H1 (cell line): ENCODE data around the gene PRR7. TPM values are rescaled to one million over a fixed set of nuclear protein-coding genes. Genes with fewer than 3 reads are reported as not detected.

Experiments used
- BACH1 ChIP-seq: IDR thresholded peaks from 2 replicates; pipeline ENCODE4 v1.6.1; 2012; ENCODE audit warnings: low read length, improper control_type of control experiment
- BRCA1 ChIP-seq: IDR thresholded peaks from 2 replicates; pipeline ENCODE4 v1.6.1; 2012; ENCODE audit warnings: low read depth, low read length, improper control_type of control experiment
- JUN ChIP-seq: IDR thresholded peaks from 2 replicates; pipeline ENCODE4 v1.6.1; 2011; ENCODE audit warnings: low read depth, mild to moderate bottlenecking, improper control_type of control experiment, low read length
- NANOG ChIP-seq: IDR thresholded peaks from 2 replicates; pipeline ENCODE4 v1.6.1; 2011; ENCODE audit warnings: low read length, low read depth, mild to moderate bottlenecking, inconsistent platforms; ENCODE audit not compliant: insufficient read depth, poor library complexity, severe bottlenecking
- RAD21 ChIP-seq, 2 experiments: IDR thresholded peaks in 1 of 2; conservative IDR thresholded peaks in 1 of 2; 2 replicates each; pipeline ENCODE4 v1.6.1; 2011; ENCODE audit warnings: low read depth in 2 of 2, low read length in 2 of 2, improper control_type of control experiment in 1 of 2, inconsistent platforms in 1 of 2, mild to moderate bottlenecking in 1 of 2, moderate library complexity in 1 of 2
- SRF ChIP-seq: IDR thresholded peaks from 2 replicates; pipeline ENCODE4 v1.6.1; 2011; ENCODE audit warnings: mild to moderate bottlenecking, low read depth, low read length, moderate library complexity
- polyA plus RNA-seq, 7 experiments: library from polyadenylated mRNA; depleted of rRNA in 3 of 7; stranded (reverse) in 5 of 7; unstranded in 2 of 7; fragments of >200 nt in 5 of 7; fragments of 200-250 nt in 2 of 7; gene quantifications; 1 replicate in 5 of 7; 2 replicates in 1 of 7; 4 replicates in 1 of 7; pipeline versions ENCODE4 v1.2.1 to v1.2.3, GENCODE V29; 2011 to 2013; ENCODE audit warnings: missing spikeins in 2 of 7, mixed read lengths in 2 of 7
- total RNA-seq: library from RNA; stranded (reverse); fragmentation: NEBNext Ultra II Directional; extraction: Animal tissue kit (Norgen Biotek cat#: 25700); gene quantifications from 2 replicates; pipeline ENCODE4 v1.2.1, GENCODE V29; 2021
- TF ChIP-seq, protein P1 (sequence below): IDR thresholded peaks from 2 replicates; pipeline ENCODE4 v1.6.1; 2011; ENCODE audit warnings: low read depth, mild to moderate bottlenecking, low read length; ENCODE audit not compliant: insufficient read depth
- TF ChIP-seq, protein P2 (sequence below): IDR thresholded peaks from 2 replicates; pipeline ENCODE4 v1.6.1; 2012; ENCODE audit warnings: inconsistent platforms
- TF ChIP-seq, protein P3 (sequence below): fragments of 300-600 bp; sonication (generic); IDR thresholded peaks from 2 replicates; pipeline ENCODE4 v1.7.1; 2012; ENCODE audit warnings: low read length, moderate library complexity, mild to moderate bottlenecking, inconsistent platforms; ENCODE audit not compliant: insufficient replicate concordance

PRR7 gene
- total and polyA plus RNA-seq, 2 of the 8 experiments (the other 6 are each of a cell fraction or from before 2014, with no cell fraction given), result 8.0 to 11.8 TPM

DNA sequence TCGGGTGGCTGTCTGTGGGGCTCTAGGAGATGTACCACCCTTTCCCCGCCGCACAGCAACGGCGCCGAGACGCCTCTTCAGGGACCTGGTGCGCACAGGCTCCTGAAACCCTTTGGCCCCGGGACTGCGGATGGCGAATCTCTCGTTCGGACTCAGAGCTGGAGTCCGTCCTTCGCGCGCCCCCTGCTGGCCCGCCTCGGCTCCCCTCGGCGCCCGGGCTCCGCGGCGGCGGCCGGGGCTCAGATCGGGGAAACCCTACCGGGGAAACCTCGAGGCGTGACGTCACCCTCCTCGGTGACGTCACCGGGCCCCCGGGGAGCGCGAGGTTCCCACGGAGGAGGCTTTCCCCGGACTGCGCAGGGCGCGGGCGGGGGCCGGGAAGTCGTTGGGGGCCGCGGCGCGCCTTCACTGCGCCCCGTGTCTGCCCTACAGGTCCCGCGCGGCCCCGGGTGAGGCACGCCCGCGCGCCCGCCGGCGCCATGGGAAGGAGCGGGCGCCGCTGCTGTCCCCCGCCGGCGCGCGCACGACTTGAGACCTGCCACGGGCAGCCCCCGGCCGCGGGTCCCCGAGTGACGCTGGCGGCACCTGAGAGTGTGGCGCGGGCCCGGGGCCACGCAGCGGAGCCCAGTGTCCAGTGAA, 7.9 kb downstream of the PRR7 start (continued):
- TF ChIP-seq RAD21 (IDR thresholded peaks at IDR 0.05 in 1 of 2, conservative IDR thresholded peaks at IDR 0.05 in 1 of 2; ENCODE audit: low read depth in 2 of 2, low read length in 2 of 2) (peak; percentile 72 to 85), NANOG (peak; percentile 18), JUN (peak; percentile 78; the same call in 1 of the 2 replicates), SRF (no peak), BRCA1 (peak; percentile 35; the same call in 1 of the 2 replicates), BACH1 (peak; percentile 1; the same call in 1 of the 2 replicates)
- TF ChIP-seq, protein P1, sequence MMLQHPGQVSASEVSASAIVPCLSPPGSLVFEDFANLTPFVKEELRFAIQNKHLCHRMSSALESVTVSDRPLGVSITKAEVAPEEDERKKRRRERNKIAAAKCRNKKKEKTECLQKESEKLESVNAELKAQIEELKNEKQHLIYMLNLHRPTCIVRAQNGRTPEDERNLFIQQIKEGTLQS, result 0 out of 2 replicates have a peak, but pooled peaks have one; percentile 5
- TF ChIP-seq, protein P2, sequence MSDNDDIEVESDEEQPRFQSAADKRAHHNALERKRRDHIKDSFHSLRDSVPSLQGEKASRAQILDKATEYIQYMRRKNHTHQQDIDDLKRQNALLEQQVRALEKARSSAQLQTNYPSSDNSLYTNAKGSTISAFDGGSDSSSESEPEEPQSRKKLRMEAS, result no peak
- TF ChIP-seq, protein P3, sequence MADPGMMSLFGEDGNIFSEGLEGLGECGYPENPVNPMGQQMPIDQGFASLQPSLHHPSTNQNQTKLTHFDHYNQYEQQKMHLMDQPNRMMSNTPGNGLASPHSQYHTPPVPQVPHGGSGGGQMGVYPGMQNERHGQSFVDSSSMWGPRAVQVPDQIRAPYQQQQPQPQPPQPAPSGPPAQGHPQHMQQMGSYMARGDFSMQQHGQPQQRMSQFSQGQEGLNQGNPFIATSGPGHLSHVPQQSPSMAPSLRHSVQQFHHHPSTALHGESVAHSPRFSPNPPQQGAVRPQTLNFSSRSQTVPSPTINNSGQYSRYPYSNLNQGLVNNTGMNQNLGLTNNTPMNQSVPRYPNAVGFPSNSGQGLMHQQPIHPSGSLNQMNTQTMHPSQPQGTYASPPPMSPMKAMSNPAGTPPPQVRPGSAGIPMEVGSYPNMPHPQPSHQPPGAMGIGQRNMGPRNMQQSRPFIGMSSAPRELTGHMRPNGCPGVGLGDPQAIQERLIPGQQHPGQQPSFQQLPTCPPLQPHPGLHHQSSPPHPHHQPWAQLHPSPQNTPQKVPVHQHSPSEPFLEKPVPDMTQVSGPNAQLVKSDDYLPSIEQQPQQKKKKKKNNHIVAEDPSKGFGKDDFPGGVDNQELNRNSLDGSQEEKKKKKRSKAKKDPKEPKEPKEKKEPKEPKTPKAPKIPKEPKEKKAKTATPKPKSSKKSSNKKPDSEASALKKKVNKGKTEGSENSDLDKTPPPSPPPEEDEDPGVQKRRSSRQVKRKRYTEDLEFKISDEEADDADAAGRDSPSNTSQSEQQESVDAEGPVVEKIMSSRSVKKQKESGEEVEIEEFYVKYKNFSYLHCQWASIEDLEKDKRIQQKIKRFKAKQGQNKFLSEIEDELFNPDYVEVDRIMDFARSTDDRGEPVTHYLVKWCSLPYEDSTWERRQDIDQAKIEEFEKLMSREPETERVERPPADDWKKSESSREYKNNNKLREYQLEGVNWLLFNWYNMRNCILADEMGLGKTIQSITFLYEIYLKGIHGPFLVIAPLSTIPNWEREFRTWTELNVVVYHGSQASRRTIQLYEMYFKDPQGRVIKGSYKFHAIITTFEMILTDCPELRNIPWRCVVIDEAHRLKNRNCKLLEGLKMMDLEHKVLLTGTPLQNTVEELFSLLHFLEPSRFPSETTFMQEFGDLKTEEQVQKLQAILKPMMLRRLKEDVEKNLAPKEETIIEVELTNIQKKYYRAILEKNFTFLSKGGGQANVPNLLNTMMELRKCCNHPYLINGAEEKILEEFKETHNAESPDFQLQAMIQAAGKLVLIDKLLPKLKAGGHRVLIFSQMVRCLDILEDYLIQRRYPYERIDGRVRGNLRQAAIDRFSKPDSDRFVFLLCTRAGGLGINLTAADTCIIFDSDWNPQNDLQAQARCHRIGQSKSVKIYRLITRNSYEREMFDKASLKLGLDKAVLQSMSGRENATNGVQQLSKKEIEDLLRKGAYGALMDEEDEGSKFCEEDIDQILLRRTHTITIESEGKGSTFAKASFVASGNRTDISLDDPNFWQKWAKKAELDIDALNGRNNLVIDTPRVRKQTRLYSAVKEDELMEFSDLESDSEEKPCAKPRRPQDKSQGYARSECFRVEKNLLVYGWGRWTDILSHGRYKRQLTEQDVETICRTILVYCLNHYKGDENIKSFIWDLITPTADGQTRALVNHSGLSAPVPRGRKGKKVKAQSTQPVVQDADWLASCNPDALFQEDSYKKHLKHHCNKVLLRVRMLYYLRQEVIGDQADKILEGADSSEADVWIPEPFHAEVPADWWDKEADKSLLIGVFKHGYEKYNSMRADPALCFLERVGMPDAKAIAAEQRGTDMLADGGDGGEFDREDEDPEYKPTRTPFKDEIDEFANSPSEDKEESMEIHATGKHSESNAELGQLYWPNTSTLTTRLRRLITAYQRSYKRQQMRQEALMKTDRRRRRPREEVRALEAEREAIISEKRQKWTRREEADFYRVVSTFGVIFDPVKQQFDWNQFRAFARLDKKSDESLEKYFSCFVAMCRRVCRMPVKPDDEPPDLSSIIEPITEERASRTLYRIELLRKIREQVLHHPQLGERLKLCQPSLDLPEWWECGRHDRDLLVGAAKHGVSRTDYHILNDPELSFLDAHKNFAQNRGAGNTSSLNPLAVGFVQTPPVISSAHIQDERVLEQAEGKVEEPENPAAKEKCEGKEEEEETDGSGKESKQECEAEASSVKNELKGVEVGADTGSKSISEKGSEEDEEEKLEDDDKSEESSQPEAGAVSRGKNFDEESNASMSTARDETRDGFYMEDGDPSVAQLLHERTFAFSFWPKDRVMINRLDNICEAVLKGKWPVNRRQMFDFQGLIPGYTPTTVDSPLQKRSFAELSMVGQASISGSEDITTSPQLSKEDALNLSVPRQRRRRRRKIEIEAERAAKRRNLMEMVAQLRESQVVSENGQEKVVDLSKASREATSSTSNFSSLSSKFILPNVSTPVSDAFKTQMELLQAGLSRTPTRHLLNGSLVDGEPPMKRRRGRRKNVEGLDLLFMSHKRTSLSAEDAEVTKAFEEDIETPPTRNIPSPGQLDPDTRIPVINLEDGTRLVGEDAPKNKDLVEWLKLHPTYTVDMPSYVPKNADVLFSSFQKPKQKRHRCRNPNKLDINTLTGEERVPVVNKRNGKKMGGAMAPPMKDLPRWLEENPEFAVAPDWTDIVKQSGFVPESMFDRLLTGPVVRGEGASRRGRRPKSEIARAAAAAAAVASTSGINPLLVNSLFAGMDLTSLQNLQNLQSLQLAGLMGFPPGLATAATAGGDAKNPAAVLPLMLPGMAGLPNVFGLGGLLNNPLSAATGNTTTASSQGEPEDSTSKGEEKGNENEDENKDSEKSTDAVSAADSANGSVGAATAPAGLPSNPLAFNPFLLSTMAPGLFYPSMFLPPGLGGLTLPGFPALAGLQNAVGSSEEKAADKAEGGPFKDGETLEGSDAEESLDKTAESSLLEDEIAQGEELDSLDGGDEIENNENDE, result no peak
